ENCODE data around the gene SBK3.
A peak's percentile ranks its signal among the peaks of the same experiment; 100 is the strongest.

The SBK3 gene

GRCh38 chr19:55491546-55492360, 53.6 kb downstream of the SBK3 start:
- H3K4me3 Mint-ChIP-seq: no peak overlapping the region
- DNase-seq (no peak), ATAC-seq (replicated peaks) (no peak)
- H3K27ac Mint-ChIP-seq: peak overlapping the region in 1 of 2 donors; percentile 13
- no peaks in the 10 kb centered on the region for H3K9me3 Mint-ChIP-seq
- peaks cover 0 to 5% of the 10 kb centered on the region in 2 donors for H3K4me1 Mint-ChIP-seq (ENCODE audit: low read depth in 2 of 2)
- H3K36me3 Mint-ChIP-seq (ENCODE audit: insufficient read depth): peaks cover 9% of the 10 kb centered on the region
- peaks cover 6 to 25% of the 10 kb centered on the region in 2 donors for H3K27me3 Mint-ChIP-seq
